Measurements from ENCODE around the gene TAMALIN.

TAMALIN gene

GRCh38 chr12:52037248-52037861 lies 30.6 kb downstream of the TAMALIN start:
- peak; percentile 77 for DNase-seq (ENCODE audit: low spot score)

- no peak for DNase-seq (ENCODE audit: low spot score)
Measured at GRCh38 chr12:52038447-52038846, 31.7 kb downstream of the TAMALIN start.

GRCh38 chr12:52041035-52041434 lies 34.3 kb downstream of the TAMALIN start:
- no peak for DNase-seq (ENCODE audit: low spot score)

- peak; percentile 58 for DNase-seq (ENCODE audit: low spot score)
Measured at GRCh38 chr12:52041695-52042123, 35.0 kb downstream of the TAMALIN start.

GRCh38 chr12:52042706-52043385 lies 36.1 kb downstream of the TAMALIN start:
- DNase-seq (ENCODE audit: low spot score), result no peak

GRCh38 chr12:52043386-52044212 lies 36.9 kb downstream of the TAMALIN start:
- DNase-seq (ENCODE audit: low spot score), result peak; percentile 33

GRCh38 chr12:52044292-52044983 lies 37.7 kb downstream of the TAMALIN start:
- peak; percentile 91 for DNase-seq (ENCODE audit: low spot score)

- no peak for DNase-seq (ENCODE audit: low spot score)
Measured at GRCh38 chr12:52045794-52046199, 39.1 kb downstream of the TAMALIN start.

- no peak for DNase-seq (ENCODE audit: low spot score)
Measured at GRCh38 chr12:52046859-52047258, 40.1 kb downstream of the TAMALIN start.

- no peak for DNase-seq (ENCODE audit: low spot score)
Measured at GRCh38 chr12:52049286-52049685, 42.5 kb downstream of the TAMALIN start.

- no peak for DNase-seq (ENCODE audit: low spot score)
Measured at GRCh38 chr12:52049688-52050087, 42.9 kb downstream of the TAMALIN start.

GRCh38 chr12:52050116-52050757 lies 43.5 kb downstream of the TAMALIN start:
- DNase-seq (ENCODE audit: low spot score), result no peak

- DNase-seq (ENCODE audit: low spot score), result peak; percentile 98
Measured at GRCh38 chr12:52050758-52051541, 44.2 kb downstream of the TAMALIN start, which contains the start of gene NR4A1. TSS of gene NR4A1 (plus strand) at chr12:52051442. CDS start at chr12:52054329, 2,887 bp downstream.

- DNase-seq (ENCODE audit: low spot score), result no peak
Measured at GRCh38 chr12:52052468-52053186, 45.9 kb downstream of the TAMALIN start.

- no peak for DNase-seq (ENCODE audit: low spot score)
Measured at GRCh38 chr12:52053536-52054209, 46.9 kb downstream of the TAMALIN start.

GRCh38 chr12:52054231-52054832 lies 47.6 kb downstream of the TAMALIN start:
- DNase-seq (ENCODE audit: low spot score), result no peak

GRCh38 chr12:52054833-52055730 lies 48.3 kb downstream of the TAMALIN start:
- DNase-seq (ENCODE audit: low spot score), result no peak

All from GM03348 (cell line).